ENCODE results near the gene AP2B1. TPM values are rescaled to one million over a fixed set of nuclear protein-coding genes. Genes with fewer than 3 reads are reported as not detected.

Gene AP2B1
- total RNA-seq, 2 donors from 2014 or later, result 44.5 to 68.3 TPM

- Histone ChIP-seq H3K27ac (no peak overlapping the region), H3K4me3 (no peak overlapping the region), H3K27me3 (replicated peaks; ENCODE audit: insufficient read depth) (no peaks in the 10 kb centered on the region), H3K4me1 (ENCODE audit: control insufficient read depth in 1 of 2, low read depth in 2 of 2) (peaks cover 3 to 5% of the 10 kb centered on the region in 2 donors), H3K9me3 (no peaks in the 10 kb centered on the region), H3K36me3 (peaks cover 47% of the 10 kb centered on the region)
- TF ChIP-seq CTCF (IDR thresholded peaks at IDR 0.05), result no peak
- ATAC-seq (ENCODE audit: insufficient number of reproducible peaks, low FRiP score, low read depth) (no peak), DNase-seq (ENCODE audit: low spot score) (no peak)
Observed at GRCh38 chr17:35596530-35597233, 9.6 kb downstream of the AP2B1 start.

DNA sequence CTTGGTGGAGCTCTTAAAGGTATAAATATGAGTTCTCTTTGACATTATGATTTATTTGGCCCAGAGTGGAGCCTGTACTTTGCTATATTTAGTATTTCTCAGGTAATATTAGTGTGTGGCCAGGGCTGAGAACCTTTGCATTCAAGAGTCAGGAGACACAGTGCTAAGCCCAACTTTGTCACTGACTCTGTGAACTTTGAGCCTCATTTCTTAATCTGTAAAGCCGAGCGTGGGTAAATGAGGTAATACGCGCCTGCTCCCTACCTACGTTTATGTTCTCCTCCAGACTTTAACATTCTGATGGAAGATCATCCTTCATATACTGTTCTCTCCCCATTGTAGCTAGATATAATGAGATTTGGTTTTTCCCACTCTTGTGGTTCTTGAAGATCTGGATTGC is 10.5 kb downstream of the AP2B1 start:
- TF ChIP-seq CTCF (IDR thresholded peaks at IDR 0.05), result no peak
- no peak for ATAC-seq (ENCODE audit: insufficient number of reproducible peaks, low FRiP score, low read depth)
- Histone ChIP-seq H3K4me1 (ENCODE audit: control insufficient read depth in 1 of 2, low read depth in 2 of 2) (peaks cover under 1 to 5% of the 10 kb centered on the region in 2 donors), H3K27me3 (replicated peaks; ENCODE audit: insufficient read depth) (no peaks in the 10 kb centered on the region), H3K36me3 (peaks cover 47% of the 10 kb centered on the region), H3K9me3 (no peaks in the 10 kb centered on the region), H3K4me3 (no peak overlapping the region), H3K27ac (no peak overlapping the region)
- DNase-seq (ENCODE audit: low spot score), result no peak

DNA sequence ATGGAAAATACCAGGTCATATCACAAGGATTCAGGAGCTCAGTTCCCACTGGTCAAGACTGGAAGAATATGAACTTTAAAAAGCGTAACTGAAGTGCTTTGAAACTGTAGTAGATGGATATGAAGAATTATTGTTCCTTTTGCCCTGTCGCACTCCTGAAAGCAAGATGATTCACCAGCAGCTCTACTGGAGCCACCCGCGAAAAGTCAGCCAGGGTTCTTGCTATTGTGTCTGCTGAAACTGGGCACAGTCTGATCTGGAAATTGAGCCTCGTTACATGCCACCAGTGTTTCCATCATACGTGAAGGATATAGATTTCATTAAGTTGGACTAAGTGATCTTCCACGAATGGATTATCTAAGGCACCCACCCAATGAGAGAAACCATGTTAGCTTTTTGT is 16.6 kb downstream of the AP2B1 start:
- Histone ChIP-seq H3K4me1 (ENCODE audit: control insufficient read depth in 1 of 2, low read depth in 2 of 2) (no peaks in the 10 kb centered on the region), H3K27ac (no peak overlapping the region), H3K27me3 (replicated peaks; ENCODE audit: insufficient read depth) (no peaks in the 10 kb centered on the region), H3K4me3 (no peak overlapping the region), H3K9me3 (no peaks in the 10 kb centered on the region), H3K36me3 (peaks cover 37% of the 10 kb centered on the region)
- ATAC-seq (ENCODE audit: insufficient number of reproducible peaks, low FRiP score, low read depth) (no peak), DNase-seq (ENCODE audit: low spot score) (no peak)
- TF ChIP-seq CTCF (IDR thresholded peaks at IDR 0.05), result no peak

- ATAC-seq (ENCODE audit: insufficient number of reproducible peaks, low FRiP score, low read depth), result no peak
- Histone ChIP-seq H3K9me3 (no peaks in the 10 kb centered on the region), H3K27ac (no peak overlapping the region), H3K4me3 (no peak overlapping the region), H3K36me3 (peaks cover 34% of the 10 kb centered on the region), H3K4me1 (ENCODE audit: control insufficient read depth in 1 of 2, low read depth in 2 of 2) (no peaks in the 10 kb centered on the region), H3K27me3 (replicated peaks; ENCODE audit: insufficient read depth) (no peaks in the 10 kb centered on the region)
- no peak for DNase-seq (ENCODE audit: low spot score)
- TF ChIP-seq CTCF (IDR thresholded peaks at IDR 0.05), result no peak
Observed at GRCh38 chr17:35605678-35606077, 18.6 kb downstream of the AP2B1 start.

GRCh38 chr17:35607239-35607847 is 20.2 kb downstream of the AP2B1 start:
- TF ChIP-seq CTCF (IDR thresholded peaks at IDR 0.05), result no peak
- H3K27ac ChIP-seq, result no peak overlapping the region

More at GRCh38 chr17:35607239-35607847, 20.2 kb downstream of the AP2B1 start:
- Histone ChIP-seq H3K27me3 (replicated peaks; ENCODE audit: insufficient read depth) (no peaks in the 10 kb centered on the region), H3K4me1 (ENCODE audit: control insufficient read depth in 1 of 2, low read depth in 2 of 2) (no peaks in the 10 kb centered on the region), H3K4me3 (no peak overlapping the region), H3K9me3 (no peaks in the 10 kb centered on the region), H3K36me3 (peaks cover 28% of the 10 kb centered on the region)
- DNase-seq (ENCODE audit: low spot score), result no peak
- ATAC-seq (ENCODE audit: insufficient number of reproducible peaks, low FRiP score, low read depth), result no peak

Measured in thoracic aorta (tissue), 2 donors.